NT2/D1 (cell line): ENCODE results near the gene IL15RA.

Experiments used
- YY1 ChIP-seq: IDR thresholded peaks from 2 replicates; pipeline ENCODE4 v1.6.1; 2011; ENCODE audit not compliant: insufficient read length, insufficient read depth
- ZNF274 ChIP-seq: IDR thresholded peaks from 2 replicates; pipeline ENCODE4 v1.6.1; 2011; ENCODE audit warnings: mild to moderate bottlenecking, low read depth, low read length

DNA sequence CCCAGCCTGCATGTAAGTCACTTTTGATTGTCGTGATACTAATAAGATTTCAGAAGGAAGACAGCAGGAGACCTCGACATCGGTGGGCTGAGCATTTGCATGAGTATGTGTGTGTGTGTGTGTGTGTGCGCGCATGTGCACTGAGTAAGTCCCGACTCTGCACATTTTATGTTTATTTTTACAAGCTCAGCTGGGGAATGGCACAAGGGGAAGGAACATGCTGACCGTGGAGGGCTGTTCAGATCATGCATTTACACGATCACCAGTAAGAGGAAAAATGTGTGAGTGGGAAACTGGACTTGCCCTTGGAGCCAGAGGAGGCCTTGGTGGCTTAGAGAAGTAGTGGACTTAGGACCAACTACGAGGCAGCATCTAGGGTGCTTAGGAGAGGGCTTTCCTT lies 43.5 kb upstream of the IL15RA start:
- TF ChIP-seq ZNF274 (no peak), YY1 (no peak)
